LNCAP (cell line): ENCODE results near the gene RHBDF2.

ENCODE experiments used
- TF ChIP-seq, protein P1 (sequence below): fragments of 450-650 bp; IDR thresholded peaks from 2 replicates; pipeline ENCODE4 v1.5.1; 2017; ENCODE audit warnings: mild to moderate bottlenecking

Gene RHBDF2

GRCh38 chr17:76431509-76431908 is 69.7 kb downstream of the RHBDF2 start:
- TF ChIP-seq, protein P1, sequence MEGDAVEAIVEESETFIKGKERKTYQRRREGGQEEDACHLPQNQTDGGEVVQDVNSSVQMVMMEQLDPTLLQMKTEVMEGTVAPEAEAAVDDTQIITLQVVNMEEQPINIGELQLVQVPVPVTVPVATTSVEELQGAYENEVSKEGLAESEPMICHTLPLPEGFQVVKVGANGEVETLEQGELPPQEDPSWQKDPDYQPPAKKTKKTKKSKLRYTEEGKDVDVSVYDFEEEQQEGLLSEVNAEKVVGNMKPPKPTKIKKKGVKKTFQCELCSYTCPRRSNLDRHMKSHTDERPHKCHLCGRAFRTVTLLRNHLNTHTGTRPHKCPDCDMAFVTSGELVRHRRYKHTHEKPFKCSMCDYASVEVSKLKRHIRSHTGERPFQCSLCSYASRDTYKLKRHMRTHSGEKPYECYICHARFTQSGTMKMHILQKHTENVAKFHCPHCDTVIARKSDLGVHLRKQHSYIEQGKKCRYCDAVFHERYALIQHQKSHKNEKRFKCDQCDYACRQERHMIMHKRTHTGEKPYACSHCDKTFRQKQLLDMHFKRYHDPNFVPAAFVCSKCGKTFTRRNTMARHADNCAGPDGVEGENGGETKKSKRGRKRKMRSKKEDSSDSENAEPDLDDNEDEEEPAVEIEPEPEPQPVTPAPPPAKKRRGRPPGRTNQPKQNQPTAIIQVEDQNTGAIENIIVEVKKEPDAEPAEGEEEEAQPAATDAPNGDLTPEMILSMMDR, result no peak

DNA sequence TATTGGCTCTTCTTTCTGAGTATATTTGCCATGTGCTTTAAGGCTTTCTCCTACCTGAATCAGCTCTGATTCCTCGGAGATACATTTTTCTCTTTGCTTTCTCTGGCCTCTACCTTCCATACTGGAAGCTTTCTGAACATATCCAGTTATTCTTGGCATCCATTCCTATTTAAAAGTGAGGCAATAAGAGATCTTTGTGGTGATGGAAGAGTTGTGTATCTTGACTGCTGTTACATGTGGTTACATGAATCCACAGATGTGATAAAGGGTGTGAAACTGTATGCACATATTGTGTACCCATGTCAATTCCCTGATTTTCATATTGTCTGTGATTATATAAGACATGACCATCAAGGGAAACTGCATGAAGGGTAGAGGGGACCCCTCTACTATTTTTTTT is 72.7 kb downstream of the RHBDF2 start:
- TF ChIP-seq, protein P1, result no peak

- TF ChIP-seq, protein P1, result no peak
Observed at GRCh38 chr17:76427501-76428231, 73.6 kb downstream of the RHBDF2 start.

DNA sequence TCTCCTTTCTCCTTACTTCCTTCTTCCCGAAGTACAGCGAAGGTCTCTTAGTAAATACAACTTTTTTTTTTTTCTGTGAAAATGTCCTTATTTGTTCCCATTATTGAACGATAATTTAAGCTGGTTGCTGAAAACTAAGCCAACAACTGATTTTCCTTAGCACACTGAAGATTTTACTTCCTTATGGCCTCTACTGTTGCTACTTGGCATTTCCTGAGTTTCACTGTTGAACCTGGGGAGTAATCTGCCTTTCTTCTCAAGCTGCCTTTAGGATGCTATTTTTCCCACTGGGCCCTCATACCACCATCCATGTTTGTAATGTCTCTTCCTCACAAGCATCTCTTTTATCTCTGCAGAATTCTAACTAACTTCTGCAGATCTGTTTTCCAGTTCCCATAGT is 74.4 kb downstream of the RHBDF2 start:
- TF ChIP-seq, protein P1, result no peak

DNA sequence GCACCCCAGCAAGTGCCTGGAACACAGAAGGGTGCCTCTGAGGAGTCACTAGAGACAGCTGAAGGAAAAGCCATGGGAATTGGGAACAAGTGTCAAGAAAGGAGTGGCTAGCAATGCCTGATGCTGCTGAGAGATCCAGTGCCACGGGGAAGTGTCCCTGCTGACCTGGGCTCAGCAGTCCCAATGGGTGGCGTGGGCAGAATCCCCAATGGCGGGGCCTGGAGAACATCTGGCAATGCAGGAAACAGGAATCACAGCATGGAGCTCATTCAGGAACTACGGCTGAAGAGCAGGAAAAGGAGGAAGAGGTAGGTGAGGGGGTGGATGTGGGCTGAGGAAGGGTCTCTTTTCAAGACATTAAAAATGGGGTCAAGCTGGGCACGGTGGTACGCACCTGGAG is 78.4 kb downstream of the RHBDF2 start:
- TF ChIP-seq, protein P1, result no peak

DNA sequence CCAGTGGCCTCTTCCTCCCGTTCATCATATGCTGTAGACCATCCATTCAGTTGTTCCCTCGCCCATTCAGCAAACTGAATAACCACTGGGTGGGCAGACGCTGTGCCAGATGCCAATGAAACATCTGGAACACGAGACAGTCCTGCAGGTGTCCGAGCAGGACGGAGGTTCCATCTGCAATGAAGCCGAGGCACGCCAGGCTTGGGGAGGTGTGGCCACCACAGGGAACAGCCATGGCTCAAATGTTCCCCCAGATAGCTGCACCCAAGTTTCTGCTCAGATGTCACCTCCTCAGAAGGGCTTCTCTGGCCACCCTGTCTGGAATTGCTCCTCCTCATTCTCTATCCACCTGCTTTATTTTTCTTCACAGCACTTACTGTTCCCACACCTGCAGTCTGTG is 78.8 kb downstream of the RHBDF2 start:
- TF ChIP-seq, protein P1, result no peak

GRCh38 chr17:76421044-76421407 is 80.2 kb downstream of the RHBDF2 start:
- TF ChIP-seq, protein P1, result no peak
